CD4-positive, alpha-beta T cell treated with Interferon alpha-2 for 1 hour (primary cell): ENCODE data around the gene CBLN2.

Source experiments
- DNase-seq, 2 donors: peaks; one replicate each; pipeline ENCODE4 v3.0.0-alpha.2; 2020 to 2022

Gene CBLN2

GRCh38 chr18:72544092-72544886 is at the start of gene CBLN2:
Gene CBLN2, minus strand, starts transcription at chr18:72544342. Its CDS starts 2,182 bp downstream, at chr18:72542160.
- DNase-seq: no peak

- no peak for DNase-seq
Measured at GRCh38 chr18:72588360-72588759, 44.2 kb upstream of the CBLN2 start.

GRCh38 chr18:72584787-72585186 is 40.6 kb upstream of the CBLN2 start:
- DNase-seq: no peak

GRCh38 chr18:72581976-72582375 is 37.8 kb upstream of the CBLN2 start:
- no peak for DNase-seq

GRCh38 chr18:72572896-72573295 is 28.8 kb upstream of the CBLN2 start:
- no peak for DNase-seq

- no peak for DNase-seq
Measured at GRCh38 chr18:72566290-72566689, 22.1 kb upstream of the CBLN2 start.

GRCh38 chr18:72555968-72556367 is 11.8 kb upstream of the CBLN2 start:
- DNase-seq: no peak

GRCh38 chr18:72555101-72555500 is 11.0 kb upstream of the CBLN2 start:
- DNase-seq: no peak

- no peak for DNase-seq
Measured at GRCh38 chr18:72543357-72544055, 636 bp downstream of the CBLN2 start.

- no peak for DNase-seq
Measured at GRCh38 chr18:72542984-72543356, 1.2 kb downstream of the CBLN2 start.

- DNase-seq: no peak
Measured at GRCh38 chr18:72542342-72542741, 1.8 kb downstream of the CBLN2 start.

- DNase-seq: no peak
Measured at GRCh38 chr18:72541871-72542332, 2.2 kb downstream of the CBLN2 start.

GRCh38 chr18:72539901-72540300 is 4.2 kb downstream of the CBLN2 start:
- DNase-seq: no peak

GRCh38 chr18:72530622-72531021 is 13.5 kb downstream of the CBLN2 start:
- DNase-seq: no peak

- DNase-seq: no peak
Measured at GRCh38 chr18:72504866-72505265, 39.3 kb downstream of the CBLN2 start.

GRCh38 chr18:72502671-72503431 is 41.3 kb downstream of the CBLN2 start:
- no peak for DNase-seq

GRCh38 chr18:72492497-72492896 is 51.6 kb downstream of the CBLN2 start:
- no peak for DNase-seq
